GM12878 (cell line): Measurements from ENCODE around the gene DGKA. TPM values are rescaled to one million over a fixed set of nuclear protein-coding genes. Genes with fewer than 3 reads are reported as not detected.

ENCODE experiments used
- BMI1 ChIP-seq: fragments of 450-650 bp; IDR thresholded peaks from 2 replicates; pipeline ENCODE4 v1.6.1; 2016; ENCODE audit warnings: mild to moderate bottlenecking, moderate library complexity, borderline replicate concordance
- EED ChIP-seq: sonication (generic); IDR thresholded peaks from 2 replicates; pipeline ENCODE4 v1.6.1; 2016; ENCODE audit warnings: antibody characterized with exemption, low read depth
- EP300 ChIP-seq, 2 experiments: fragments of 150-350 bp in 1 of 2; IDR thresholded peaks; 2 replicates each; pipeline ENCODE4 v1.6.1; 2011 to 2012; ENCODE audit warnings: low read depth in 2 of 2, low read length in 2 of 2, borderline replicate concordance in 1 of 2, improper control_type of control experiment in 1 of 2, inconsistent platforms in 1 of 2; ENCODE audit not compliant: control insufficient read depth in 1 of 2
- IKZF1 ChIP-seq: fragments of 450-650 bp; conservative IDR thresholded peaks from 2 replicates; pipeline ENCODE4 v1.6.1; 2017; ENCODE audit warnings: antibody characterized with exemption, mild to moderate bottlenecking
- IRF4 ChIP-seq: IDR thresholded peaks from 2 replicates; pipeline ENCODE4 v1.6.1; 2011; ENCODE audit warnings: low read depth, low read length
- JUND ChIP-seq: IDR thresholded peaks from 2 replicates; pipeline ENCODE4 v1.6.1; 2012; ENCODE audit warnings: low read depth, mild to moderate bottlenecking, low read length, improper control_type of control experiment, moderate library complexity
- MTA2 ChIP-seq: fragments of 450-650 bp; IDR thresholded peaks from 2 replicates; pipeline ENCODE4 v1.6.1; 2016; ENCODE audit warnings: low read depth, mild to moderate bottlenecking, moderate library complexity
- NR2F1 ChIP-seq: fragments of 450-650 bp; conservative IDR thresholded peaks from 2 replicates; pipeline ENCODE4 v1.6.1; 2017; ENCODE audit warnings: mild to moderate bottlenecking
- SPI1 ChIP-seq: IDR thresholded peaks from 2 replicates; pipeline ENCODE4 v1.6.1; 2011; ENCODE audit warnings: low read depth, mild to moderate bottlenecking, low read length, moderate library complexity, borderline replicate concordance; ENCODE audit not compliant: insufficient read depth
- TARDBP ChIP-seq: IDR thresholded peaks from 2 replicates; pipeline ENCODE4 v1.6.1; 2016; ENCODE audit warnings: borderline replicate concordance
- TCF12 ChIP-seq: IDR thresholded peaks from 2 replicates; pipeline ENCODE4 v1.6.1; 2011; ENCODE audit warnings: low read depth, mild to moderate bottlenecking, low read length
- ZNF207 ChIP-seq: fragments of 450-650 bp; IDR thresholded peaks from 2 replicates; pipeline ENCODE4 v1.6.1; 2014; ENCODE audit warnings: antibody characterized with exemption, mild to moderate bottlenecking, borderline replicate concordance
- ZNF24 ChIP-seq: fragments of 450-650 bp; IDR thresholded peaks from 2 replicates; pipeline ENCODE4 v1.6.1; 2017; ENCODE audit warnings: antibody characterized with exemption, mild to moderate bottlenecking
- ZNF274 ChIP-seq: IDR thresholded peaks from one replicate; pipeline ENCODE4 v1.8.0; 2011; ENCODE audit not compliant: insufficient read length, insufficient read depth
- ZSCAN29 ChIP-seq: fragments of 450-650 bp; IDR thresholded peaks from 2 replicates; pipeline ENCODE4 v1.6.1; 2017; ENCODE audit warnings: mild to moderate bottlenecking, moderate library complexity
- polyA plus RNA-seq, 11 experiments: library from polyadenylated mRNA; depleted of rRNA in 4 of 11; unstranded in 6 of 11; stranded (reverse) in 5 of 11; fragments of >200 nt; fragmentation: Nextera tagmentation in 4 of 11; fragmentation: Illumina TruSeq in 1 of 11; extraction: Ambion mirVana in 4 of 11; extraction: Trizol in 1 of 11; gene quantifications; 1 replicate in 1 of 11; 2 replicates in 10 of 11; pipeline versions ENCODE4 v1.2.1 to v1.2.3, GENCODE V29; 2011 to 2016; ENCODE audit warnings: inconsistent platforms in 2 of 11, missing spikeins in 2 of 11, low read depth in 1 of 11
- total RNA-seq, 4 experiments: library from RNA; depleted of rRNA in 3 of 4; stranded (reverse); fragments of >200 nt in 3 of 4; fragmentation: Illumina TruSeq in 1 of 4; extraction: Trizol in 1 of 4; gene quantifications; 2 replicates each; pipeline versions ENCODE4 v1.2.1 to v1.2.3, GENCODE V29; 2013 to 2021
- TF ChIP-seq, protein P1 (sequence below): IDR thresholded peaks from 2 replicates; pipeline ENCODE4 v1.6.1; 2012; ENCODE audit warnings: mild to moderate bottlenecking, low read depth, low read length
- TF ChIP-seq, protein P2 (sequence below): IDR thresholded peaks from 2 replicates; pipeline ENCODE4 v1.6.1; 2011; ENCODE audit warnings: borderline replicate concordance, low read depth, mild to moderate bottlenecking, moderate library complexity, low read length; ENCODE audit not compliant: insufficient read depth, poor library complexity, severe bottlenecking
- TF ChIP-seq, protein P3 (sequence below): IDR thresholded peaks from 2 replicates; pipeline ENCODE4 v1.6.1; 2012; ENCODE audit warnings: low read depth, low read length, improper control_type of control experiment
- TF ChIP-seq, protein P4 (sequence below): IDR thresholded peaks from 2 replicates; pipeline ENCODE4 v1.6.1; 2012; ENCODE audit warnings: low read depth, low read length, improper control_type of control experiment
- TF ChIP-seq, protein P5 (sequence below): fragments of 150-350 bp; IDR thresholded peaks from 2 replicates; pipeline ENCODE4 v1.6.1; 2014; ENCODE audit warnings: mild to moderate bottlenecking, low read depth, low read length

The DGKA gene
- total and polyA plus RNA-seq, 10 of the 15 experiments (the other 5 are each of a cell fraction or from before 2014, with no cell fraction given): 14.0 to 65.5 (median 37.1) TPM

DNA sequence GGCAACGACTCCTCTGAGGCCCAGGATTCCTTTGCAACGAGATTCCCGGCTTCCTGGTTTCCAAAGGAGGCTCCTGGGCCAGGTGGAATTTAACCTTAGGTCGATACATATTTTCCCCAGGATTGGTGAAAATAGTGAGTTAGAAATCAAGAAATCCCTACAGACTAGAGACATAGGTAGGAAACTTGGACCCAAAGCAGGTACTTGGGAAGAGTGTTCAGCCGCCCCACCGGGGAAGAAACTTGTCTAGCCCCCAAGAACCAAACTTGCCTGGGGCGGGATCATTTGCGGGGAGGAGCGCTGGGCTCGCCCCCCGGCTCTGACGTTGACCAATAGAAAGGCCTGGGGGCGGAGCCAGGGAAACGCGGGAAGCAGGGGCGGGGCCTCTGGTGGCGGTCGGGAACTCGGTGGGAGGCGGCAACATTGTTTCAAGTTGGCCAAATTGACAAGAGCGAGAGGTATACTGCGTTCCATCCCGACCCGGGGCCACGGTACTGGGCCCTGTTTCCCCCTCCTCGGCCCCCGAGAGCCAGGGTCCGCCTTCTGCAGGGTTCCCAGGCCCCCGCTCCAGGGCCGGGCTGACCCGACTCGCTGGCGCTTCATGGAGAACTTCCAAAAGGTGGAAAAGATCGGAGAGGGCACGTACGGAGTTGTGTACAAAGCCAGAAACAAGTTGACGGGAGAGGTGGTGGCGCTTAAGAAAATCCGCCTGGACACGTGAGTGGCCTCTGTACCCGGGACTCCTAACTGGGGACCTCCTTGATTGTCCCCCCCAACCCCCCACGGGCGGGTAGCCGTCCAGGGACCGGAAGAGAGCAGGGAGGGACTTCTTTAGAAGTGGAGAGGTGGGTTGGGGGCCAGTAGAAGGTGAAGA is 35.7 kb downstream of the DGKA start, which contains the start of gene CDK2 (continued):
- TF ChIP-seq, protein P1, sequence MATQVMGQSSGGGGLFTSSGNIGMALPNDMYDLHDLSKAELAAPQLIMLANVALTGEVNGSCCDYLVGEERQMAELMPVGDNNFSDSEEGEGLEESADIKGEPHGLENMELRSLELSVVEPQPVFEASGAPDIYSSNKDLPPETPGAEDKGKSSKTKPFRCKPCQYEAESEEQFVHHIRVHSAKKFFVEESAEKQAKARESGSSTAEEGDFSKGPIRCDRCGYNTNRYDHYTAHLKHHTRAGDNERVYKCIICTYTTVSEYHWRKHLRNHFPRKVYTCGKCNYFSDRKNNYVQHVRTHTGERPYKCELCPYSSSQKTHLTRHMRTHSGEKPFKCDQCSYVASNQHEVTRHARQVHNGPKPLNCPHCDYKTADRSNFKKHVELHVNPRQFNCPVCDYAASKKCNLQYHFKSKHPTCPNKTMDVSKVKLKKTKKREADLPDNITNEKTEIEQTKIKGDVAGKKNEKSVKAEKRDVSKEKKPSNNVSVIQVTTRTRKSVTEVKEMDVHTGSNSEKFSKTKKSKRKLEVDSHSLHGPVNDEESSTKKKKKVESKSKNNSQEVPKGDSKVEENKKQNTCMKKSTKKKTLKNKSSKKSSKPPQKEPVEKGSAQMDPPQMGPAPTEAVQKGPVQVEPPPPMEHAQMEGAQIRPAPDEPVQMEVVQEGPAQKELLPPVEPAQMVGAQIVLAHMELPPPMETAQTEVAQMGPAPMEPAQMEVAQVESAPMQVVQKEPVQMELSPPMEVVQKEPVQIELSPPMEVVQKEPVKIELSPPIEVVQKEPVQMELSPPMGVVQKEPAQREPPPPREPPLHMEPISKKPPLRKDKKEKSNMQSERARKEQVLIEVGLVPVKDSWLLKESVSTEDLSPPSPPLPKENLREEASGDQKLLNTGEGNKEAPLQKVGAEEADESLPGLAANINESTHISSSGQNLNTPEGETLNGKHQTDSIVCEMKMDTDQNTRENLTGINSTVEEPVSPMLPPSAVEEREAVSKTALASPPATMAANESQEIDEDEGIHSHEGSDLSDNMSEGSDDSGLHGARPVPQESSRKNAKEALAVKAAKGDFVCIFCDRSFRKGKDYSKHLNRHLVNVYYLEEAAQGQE: no peak
- TF ChIP-seq IRF4 (no peak), SPI1 (no peak), TARDBP (no peak), EP300 (IDR thresholded peaks at IDR 0.05; ENCODE audit: borderline replicate concordance in 1 of 2, control insufficient read depth in 1 of 2, low read depth in 2 of 2, low read length in 2 of 2) (no peak), EED (peak; percentile 38; the same call in 1 of the 2 replicates), JUND (no peak), IKZF1 (peak; percentile 65), BMI1 (no peak), ZNF24 (no peak), NR2F1 (no peak), ZNF274 (no peak), TCF12 (no peak), MTA2 (no peak), ZSCAN29 (no peak), ZNF207 (no peak)
- TF ChIP-seq, protein P2, sequence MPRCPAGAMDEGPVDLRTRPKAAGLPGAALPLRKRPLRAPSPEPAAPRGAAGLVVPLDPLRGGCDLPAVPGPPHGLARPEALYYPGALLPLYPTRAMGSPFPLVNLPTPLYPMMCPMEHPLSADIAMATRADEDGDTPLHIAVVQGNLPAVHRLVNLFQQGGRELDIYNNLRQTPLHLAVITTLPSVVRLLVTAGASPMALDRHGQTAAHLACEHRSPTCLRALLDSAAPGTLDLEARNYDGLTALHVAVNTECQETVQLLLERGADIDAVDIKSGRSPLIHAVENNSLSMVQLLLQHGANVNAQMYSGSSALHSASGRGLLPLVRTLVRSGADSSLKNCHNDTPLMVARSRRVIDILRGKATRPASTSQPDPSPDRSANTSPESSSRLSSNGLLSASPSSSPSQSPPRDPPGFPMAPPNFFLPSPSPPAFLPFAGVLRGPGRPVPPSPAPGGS: no peak
- TF ChIP-seq, protein P3, sequence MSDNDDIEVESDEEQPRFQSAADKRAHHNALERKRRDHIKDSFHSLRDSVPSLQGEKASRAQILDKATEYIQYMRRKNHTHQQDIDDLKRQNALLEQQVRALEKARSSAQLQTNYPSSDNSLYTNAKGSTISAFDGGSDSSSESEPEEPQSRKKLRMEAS: no peak
- TF ChIP-seq, protein P4, sequence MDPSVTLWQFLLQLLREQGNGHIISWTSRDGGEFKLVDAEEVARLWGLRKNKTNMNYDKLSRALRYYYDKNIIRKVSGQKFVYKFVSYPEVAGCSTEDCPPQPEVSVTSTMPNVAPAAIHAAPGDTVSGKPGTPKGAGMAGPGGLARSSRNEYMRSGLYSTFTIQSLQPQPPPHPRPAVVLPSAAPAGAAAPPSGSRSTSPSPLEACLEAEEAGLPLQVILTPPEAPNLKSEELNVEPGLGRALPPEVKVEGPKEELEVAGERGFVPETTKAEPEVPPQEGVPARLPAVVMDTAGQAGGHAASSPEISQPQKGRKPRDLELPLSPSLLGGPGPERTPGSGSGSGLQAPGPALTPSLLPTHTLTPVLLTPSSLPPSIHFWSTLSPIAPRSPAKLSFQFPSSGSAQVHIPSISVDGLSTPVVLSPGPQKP: no peak
- TF ChIP-seq, protein P5, sequence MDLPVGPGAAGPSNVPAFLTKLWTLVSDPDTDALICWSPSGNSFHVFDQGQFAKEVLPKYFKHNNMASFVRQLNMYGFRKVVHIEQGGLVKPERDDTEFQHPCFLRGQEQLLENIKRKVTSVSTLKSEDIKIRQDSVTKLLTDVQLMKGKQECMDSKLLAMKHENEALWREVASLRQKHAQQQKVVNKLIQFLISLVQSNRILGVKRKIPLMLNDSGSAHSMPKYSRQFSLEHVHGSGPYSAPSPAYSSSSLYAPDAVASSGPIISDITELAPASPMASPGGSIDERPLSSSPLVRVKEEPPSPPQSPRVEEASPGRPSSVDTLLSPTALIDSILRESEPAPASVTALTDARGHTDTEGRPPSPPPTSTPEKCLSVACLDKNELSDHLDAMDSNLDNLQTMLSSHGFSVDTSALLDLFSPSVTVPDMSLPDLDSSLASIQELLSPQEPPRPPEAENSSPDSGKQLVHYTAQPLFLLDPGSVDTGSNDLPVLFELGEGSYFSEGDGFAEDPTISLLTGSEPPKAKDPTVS: no peak
